ENCODE data around the gene CRYBB1. TPM values are rescaled to one million over a fixed set of nuclear protein-coding genes. Genes with fewer than 3 reads are reported as not detected.

Gene CRYBB1
- total RNA-seq, 1 experiment from 2014 or later, result not detected

- DNase-seq (ENCODE audit: low spot score), result no peak
Measured at GRCh38 chr22:26577081-26577480, 40.7 kb downstream of the CRYBB1 start.

DNA sequence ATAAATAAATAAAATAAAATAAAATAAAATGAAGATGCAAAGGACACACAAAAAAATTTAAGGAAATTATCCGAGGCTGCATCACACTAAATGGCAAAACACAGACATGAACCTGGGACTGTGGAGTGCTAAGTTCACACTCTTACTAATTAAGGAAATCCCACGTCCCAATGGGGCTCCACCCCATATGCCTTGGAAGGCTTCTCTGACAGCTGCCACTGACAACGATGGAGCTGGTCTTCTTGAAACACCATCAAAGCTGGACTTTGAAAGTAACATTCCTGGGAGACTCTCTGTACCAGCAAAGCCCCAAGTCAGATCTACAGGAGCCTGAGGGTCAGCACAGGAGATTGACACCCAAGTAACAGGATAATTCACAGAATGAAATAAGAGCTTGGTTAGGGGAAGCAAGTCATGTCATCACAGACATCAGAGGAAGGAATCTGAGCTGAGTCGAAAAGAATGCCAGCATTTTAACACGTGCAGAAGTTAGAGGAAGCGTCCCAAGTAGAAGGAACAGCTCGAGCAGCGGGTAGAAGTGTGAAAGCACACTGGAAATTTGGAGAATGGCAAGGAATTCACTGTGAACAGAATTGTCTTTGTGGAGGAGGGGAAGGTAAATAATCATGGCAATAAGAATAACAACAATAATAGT lies 41.7 kb downstream of the CRYBB1 start:
- DNase-seq (ENCODE audit: low spot score), result no peak

DNA sequence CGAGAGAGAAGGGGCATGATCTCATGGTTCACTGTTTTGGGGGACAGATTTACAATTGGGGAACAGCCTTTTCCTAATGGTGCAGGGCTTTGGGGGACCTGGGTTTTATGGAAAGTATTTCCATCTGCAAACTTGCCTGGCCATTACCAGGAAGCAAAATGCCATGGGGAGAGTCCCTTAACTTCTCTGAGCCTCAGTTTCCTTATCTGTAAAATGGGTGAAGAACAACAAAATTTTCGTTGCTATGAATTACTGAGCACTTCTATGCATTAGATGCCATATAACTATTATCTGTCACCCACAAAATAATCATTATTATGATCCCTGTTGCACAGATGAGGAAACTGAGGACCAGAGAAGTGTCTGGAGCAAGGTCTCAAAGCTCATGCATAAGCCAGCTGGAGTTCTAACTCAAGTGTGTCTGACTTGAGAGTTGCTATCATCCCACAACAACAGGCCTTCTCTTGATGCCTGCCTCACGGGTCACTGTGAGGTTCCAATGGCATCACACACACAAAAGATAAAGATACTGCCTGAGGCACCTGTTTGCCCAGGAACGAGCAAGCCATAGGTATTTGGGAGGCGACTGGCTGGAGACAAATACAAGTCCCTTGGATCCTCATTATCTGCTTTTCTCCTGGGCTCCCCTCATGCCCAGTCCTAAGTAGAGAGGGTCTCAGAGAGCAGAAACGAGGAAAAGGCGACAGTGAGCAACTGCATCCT lies 43.7 kb downstream of the CRYBB1 start:
- no peak for DNase-seq (ENCODE audit: low spot score)

- DNase-seq (ENCODE audit: low spot score), result no peak
Measured at GRCh38 chr22:26573026-26573662, 44.7 kb downstream of the CRYBB1 start.

- DNase-seq (ENCODE audit: low spot score), result no peak
Measured at GRCh38 chr22:26570864-26571525, 46.8 kb downstream of the CRYBB1 start.

DNA sequence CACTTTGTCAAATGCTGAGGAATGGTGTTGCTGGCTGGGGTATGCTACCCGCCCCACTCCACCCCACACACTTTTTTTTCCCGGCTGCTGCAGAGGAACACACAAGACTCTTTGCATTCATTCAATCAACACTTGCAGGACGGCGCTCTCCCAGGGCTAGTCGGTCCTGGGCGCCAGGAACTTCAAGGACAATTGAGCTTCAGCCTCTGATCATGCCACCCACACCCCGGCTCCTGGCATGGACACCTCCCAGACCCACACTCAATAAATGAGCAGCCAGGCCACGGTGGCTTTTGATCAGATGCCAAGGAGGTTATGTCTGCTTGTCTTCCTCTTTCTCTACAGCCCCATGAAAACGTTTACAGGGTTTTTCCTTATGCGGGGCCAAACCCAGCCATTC lies 47.7 kb downstream of the CRYBB1 start:
- DNase-seq (ENCODE audit: low spot score), result no peak

DNA sequence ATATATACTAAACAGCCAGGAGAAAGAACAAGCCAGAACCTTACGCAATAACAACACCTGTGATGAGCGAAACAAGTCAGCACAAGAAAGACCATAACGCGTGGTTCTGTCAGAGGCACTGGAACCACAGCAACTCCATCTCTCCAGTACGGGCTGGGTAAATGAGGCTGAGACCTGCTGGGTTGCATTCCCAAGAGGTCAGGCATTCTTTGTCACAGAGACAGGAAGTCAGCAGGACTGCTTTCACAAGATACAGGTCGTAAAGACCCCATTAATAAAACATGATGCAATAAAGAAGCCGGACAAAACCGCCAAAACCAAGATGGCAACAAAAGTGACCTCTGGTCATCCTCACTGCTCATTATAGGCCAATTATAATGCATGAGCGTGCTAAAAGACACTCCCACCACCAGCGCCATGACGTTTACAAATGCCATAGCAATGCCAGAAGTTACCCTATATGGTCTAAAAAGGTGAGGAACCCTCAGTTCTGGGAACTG lies 49.6 kb downstream of the CRYBB1 start:
- peak; percentile 48 for DNase-seq (ENCODE audit: low spot score)

DNA sequence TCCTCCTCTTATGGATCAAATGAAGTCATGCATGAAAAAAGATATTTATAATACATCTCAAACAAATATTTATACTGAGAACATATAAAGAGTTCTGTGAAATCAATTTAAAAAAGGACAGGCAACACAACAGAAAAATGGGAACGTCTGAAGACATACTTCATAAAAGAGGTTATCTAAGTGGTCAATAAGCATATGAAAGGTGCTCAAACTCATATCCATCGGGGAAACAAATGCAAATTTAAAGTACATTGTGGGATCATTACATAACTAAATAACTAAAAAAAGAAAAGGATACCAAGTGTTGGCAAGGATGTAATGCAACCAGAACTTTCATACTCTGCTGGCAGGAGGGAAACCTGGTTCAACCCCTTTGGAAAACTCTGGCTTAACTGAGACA lies 50.2 kb downstream of the CRYBB1 start:
- DNase-seq (ENCODE audit: low spot score), result no peak

DNA sequence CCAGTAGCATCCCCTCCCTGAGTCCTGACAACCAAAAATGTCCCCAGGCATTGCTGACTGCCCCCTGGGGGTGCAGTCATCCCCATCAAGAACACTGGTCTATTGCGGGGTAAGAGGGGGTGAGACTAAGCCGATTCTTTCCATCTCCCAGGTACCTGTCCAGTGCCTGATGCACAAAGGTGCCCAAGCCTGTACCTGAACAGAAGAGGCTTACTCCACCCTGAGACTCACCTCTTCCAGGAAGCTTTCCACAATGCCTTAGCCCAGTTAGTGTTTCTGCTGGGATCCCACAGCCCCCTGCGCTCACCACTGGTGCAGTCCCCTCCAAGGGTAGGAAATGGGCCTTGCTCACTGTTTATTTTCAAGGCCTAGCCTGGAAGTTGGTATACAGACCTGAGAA lies 50.8 kb downstream of the CRYBB1 start:
- DNase-seq (ENCODE audit: low spot score), result no peak

GRCh38 chr22:26565889-26566288 lies 51.9 kb downstream of the CRYBB1 start:
- no peak for DNase-seq (ENCODE audit: low spot score)

- no peak for DNase-seq (ENCODE audit: low spot score)
Measured at GRCh38 chr22:26565181-26565580, 52.6 kb downstream of the CRYBB1 start.

DNA sequence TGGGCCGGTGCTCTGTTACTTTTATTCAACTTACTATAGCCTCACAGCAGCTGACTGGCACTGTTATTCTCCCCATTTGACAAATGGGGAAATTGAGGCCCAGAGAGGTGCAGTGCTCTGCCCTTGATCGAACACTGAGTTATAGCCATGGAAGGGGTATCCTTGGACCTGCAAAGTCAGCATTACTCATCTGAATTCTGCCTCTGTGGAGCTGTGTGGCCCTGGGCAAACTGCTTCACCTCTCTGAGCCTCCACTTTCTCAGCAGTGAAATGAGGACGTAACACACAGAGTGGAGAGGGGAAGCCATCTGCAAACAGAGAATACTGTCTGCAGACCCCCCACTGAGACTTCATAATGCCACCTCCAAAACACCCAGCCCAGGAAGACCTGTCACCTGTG lies 53.2 kb downstream of the CRYBB1 start:
- no peak for DNase-seq (ENCODE audit: low spot score)

GRCh38 chr22:26564181-26564580 lies 53.6 kb downstream of the CRYBB1 start:
- no peak for DNase-seq (ENCODE audit: low spot score)

DNA sequence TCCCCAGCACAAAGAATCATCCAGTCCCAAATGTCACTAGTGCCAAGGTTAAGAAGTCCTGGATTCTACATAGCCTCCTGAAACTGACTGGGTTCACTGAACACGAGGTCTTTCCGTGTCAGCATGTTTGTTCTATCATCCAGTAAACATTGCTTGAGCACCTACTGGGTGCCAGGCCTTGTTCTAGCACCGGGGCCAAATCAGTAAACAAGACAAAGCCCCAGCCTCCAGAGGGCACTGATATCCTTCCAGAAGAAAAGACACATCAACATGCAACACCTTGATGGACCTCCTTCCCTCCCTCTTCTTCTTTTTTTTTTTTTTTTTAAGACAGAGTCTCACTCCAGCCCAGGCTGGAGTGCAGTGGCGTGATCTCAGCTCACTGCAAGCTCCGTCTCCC lies 54.8 kb downstream of the CRYBB1 start:
- DNase-seq (ENCODE audit: low spot score), result no peak

- DNase-seq (ENCODE audit: low spot score), result no peak
Measured at GRCh38 chr22:26561756-26562417, 55.9 kb downstream of the CRYBB1 start.

GRCh38 chr22:26559961-26560575 lies 57.8 kb downstream of the CRYBB1 start:
- no peak for DNase-seq (ENCODE audit: low spot score)

GRCh38 chr22:26558248-26558895 lies 59.5 kb downstream of the CRYBB1 start:
- no peak for DNase-seq (ENCODE audit: low spot score)

GRCh38 chr22:26556904-26557303 lies 60.9 kb downstream of the CRYBB1 start:
- DNase-seq (ENCODE audit: low spot score), result no peak

DNA sequence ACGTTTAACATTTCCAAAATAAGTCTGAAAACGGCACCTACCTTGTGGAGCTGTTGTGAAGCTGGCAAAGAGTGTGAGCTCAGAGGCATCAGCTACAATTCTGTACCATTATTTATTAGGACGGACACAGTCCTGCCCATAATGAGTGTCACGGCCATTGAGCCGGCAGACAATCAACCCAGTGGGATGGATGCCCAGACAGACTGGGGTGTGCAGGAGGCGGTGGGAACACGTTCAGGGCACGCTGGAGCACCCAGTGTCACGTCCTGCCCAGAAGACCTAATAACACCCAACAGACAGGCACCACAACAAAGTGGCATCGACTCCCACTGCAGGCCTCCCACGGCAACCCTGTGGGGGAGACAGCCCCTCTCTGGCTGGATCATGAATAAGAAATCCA lies 62.3 kb downstream of the CRYBB1 start:
- no peak for DNase-seq (ENCODE audit: low spot score)

DNA sequence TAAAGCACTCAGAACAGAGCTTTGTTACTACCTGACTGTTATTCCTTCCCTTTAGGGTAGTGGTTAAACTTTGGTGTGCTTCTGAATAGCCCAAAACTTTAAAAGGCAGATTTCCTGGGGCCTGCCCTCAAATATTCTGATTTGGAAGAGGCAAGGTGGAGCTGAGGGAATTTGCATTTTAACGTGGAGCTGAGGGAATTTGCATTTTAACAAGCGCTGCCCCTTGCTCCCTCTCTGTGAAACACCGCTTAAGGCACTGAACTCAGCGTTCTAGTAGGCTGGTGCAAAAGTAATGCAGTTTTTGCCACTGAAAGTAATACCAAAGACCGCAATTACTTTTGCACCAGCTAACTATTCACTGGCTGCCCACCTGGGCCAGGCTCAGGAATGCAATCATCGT lies 62.9 kb downstream of the CRYBB1 start:
- DNase-seq (ENCODE audit: low spot score), result no peak
